ENCODE measurements around the gene ING5.

DNA sequence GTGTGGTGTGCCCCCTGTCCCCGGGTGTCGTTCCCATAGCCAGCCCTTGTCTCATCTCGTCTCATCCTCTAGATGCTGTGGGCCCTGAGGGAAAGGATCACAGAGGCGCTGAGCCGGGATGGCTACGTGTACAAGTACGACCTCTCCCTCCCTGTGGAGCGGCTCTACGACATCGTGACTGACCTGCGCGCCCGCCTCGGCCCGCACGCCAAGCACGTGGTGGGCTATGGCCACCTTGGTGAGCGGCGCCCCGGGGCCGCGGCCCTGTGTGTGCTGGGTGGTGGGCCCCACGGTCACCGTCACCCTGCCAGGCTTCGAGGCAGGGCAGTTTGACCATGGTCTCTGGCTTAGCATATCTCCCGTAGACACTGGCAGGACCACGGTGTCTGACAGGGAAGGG lies 53.9 kb downstream of the ING5 start:
- TF ChIP-seq, protein P1, sequence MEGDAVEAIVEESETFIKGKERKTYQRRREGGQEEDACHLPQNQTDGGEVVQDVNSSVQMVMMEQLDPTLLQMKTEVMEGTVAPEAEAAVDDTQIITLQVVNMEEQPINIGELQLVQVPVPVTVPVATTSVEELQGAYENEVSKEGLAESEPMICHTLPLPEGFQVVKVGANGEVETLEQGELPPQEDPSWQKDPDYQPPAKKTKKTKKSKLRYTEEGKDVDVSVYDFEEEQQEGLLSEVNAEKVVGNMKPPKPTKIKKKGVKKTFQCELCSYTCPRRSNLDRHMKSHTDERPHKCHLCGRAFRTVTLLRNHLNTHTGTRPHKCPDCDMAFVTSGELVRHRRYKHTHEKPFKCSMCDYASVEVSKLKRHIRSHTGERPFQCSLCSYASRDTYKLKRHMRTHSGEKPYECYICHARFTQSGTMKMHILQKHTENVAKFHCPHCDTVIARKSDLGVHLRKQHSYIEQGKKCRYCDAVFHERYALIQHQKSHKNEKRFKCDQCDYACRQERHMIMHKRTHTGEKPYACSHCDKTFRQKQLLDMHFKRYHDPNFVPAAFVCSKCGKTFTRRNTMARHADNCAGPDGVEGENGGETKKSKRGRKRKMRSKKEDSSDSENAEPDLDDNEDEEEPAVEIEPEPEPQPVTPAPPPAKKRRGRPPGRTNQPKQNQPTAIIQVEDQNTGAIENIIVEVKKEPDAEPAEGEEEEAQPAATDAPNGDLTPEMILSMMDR (IDR thresholded peaks at IDR 0.05; ENCODE audit: low read depth, low read length) = no peak
- TF ChIP-seq POLR2A (IDR thresholded peaks at IDR 0.05; ENCODE audit: extremely low read depth, insufficient read length) (no peak), MYC (IDR thresholded peaks at IDR 0.05; ENCODE audit: low read depth, low read length) (no peak)
- TF ChIP-seq, protein P2, sequence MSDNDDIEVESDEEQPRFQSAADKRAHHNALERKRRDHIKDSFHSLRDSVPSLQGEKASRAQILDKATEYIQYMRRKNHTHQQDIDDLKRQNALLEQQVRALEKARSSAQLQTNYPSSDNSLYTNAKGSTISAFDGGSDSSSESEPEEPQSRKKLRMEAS (IDR thresholded peaks at IDR 0.05; ENCODE audit: low read depth, low read length) = no peak

Data from NB4 (cell line).